Suppressor macrophage (primary cell): Measurements from ENCODE around the gene FEM1A.
"Not testable (repeated sequence)": the region's sequence is repeated elsewhere in the genome, so short reads cannot be mapped to it uniquely, and the experiment has no call there.

ENCODE experiments used
- DNase-seq, 4 experiments: peaks; one replicate each; pipeline ENCODE4 v3.0.0-alpha.2; 2020 to 2022

FEM1A gene

GRCh38 chr19:4815426-4816201 is 24.1 kb downstream of the FEM1A start:
- DNase-seq, result peak; percentile 94 to 97 (median 96)

GRCh38 chr19:4816202-4816949 is 24.8 kb downstream of the FEM1A start:
- DNase-seq, result no peak

GRCh38 chr19:4816950-4817278 is 25.4 kb downstream of the FEM1A start:
- DNase-seq, result no peak

DNA sequence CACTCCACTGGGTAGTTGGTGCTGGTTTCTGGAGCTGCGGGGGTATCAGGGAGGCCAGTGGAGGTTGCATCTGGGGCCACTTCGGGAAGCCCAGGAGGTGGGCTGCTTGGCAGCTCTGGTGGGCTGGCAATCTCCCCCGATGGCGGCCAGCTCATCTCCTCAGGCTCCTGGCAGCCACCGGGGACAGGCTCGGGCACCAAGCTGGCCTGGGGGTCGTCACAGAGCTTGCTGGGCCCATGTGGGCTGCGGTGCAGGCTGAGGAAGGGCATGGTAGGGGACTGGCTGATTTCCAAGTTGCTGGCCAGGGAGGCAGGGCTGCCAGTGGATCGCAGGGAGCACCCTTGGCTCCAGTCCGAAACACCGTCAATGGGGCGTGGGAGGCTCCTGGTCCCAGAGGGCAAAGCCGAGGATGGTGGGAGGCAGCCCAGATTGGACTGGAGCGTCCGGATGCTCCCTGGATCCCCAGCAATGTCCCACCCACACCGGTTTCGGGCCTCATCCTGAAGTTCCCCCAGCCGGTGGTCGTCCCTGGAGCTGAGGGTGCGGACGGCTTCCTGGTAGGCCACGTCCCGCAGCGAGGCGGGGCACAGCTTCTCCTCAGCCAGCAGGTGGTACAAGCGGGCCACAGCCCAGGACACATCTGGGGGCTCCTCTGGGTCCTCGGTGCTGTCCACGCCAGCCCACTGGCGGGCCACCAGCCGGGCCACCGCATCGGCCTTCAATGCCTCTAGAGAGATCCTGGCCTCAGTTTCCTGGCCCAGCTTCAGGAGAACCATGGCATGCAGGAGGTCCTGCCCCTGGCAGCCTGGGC is 26.1 kb downstream of the FEM1A start:
- DNase-seq, result no peak

GRCh38 chr19:4821265-4821664 is 29.7 kb downstream of the FEM1A start:
- DNase-seq, result no peak

DNA sequence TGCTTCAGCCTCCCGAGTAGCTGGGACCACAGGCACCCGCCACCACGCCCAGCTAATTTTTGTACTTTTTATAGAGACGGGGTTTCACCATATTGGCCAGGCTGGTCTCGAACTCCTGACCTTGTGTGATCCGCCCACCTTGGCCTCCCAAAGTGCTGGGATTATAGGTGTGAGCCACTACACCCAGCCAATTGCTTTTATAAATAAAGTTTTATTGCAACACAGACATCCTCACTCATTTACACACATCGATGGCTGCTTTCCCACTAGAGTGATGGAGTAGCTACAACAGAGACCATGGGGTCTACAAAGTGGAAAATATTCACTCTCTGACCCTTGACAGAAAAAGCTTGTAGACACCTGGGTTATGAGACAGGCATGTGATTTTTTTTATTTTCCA is 30.8 kb downstream of the FEM1A start:
- not testable (repeated sequence) for DNase-seq

GRCh38 chr19:4823577-4823976 is 32.0 kb downstream of the FEM1A start:
- DNase-seq, result no peak

GRCh38 chr19:4829001-4829712 is 37.6 kb downstream of the FEM1A start:
- peak; percentile 42 to 66 (median 64) for DNase-seq

GRCh38 chr19:4830332-4830731 is 38.8 kb downstream of the FEM1A start:
- DNase-seq, result no peak

- no peak for DNase-seq
Observed at GRCh38 chr19:4830768-4831265, 39.3 kb downstream of the FEM1A start.

DNA sequence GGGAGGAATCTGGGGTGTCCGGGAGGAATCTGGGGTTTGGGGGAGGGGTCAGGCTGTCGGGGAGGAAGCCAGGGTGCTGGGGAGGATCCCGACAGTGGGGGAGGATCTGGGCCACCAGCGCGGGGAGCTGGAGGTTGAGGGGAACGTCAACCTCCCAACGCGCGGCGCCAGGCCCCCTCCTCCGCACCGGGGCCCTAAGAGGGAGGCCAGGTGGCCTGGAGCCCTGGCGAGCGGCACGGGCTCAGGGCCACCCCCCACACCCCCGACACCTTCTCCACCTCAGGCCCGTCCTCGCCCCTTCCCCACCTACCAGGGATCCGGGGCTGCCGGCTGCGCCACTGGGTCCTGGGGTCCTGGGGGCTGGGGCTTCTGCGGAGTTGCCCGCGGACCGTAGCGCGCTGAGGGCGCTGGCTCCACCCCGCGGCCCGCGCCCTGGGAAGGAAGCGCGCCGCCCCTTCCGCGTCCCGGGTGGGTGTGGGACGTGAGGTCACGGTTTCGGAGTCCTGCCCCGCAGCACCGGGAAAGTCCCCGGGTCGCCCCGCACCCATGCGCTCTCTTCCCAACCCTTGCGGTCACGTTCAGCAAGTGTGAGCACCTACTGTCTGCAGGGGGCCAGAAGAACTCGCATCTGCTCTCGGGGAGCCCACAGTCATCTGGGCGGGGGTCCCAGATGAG is 39.9 kb downstream of the FEM1A start, which contains the start of gene TICAM1:
Gene TICAM1 (minus strand): TSS at position 409 of the 675 bp plus-strand sequence. CDS start 13,335 bp downstream, outside the sequence.
- peak; percentile 87 to 95 (median 92) for DNase-seq

DNA sequence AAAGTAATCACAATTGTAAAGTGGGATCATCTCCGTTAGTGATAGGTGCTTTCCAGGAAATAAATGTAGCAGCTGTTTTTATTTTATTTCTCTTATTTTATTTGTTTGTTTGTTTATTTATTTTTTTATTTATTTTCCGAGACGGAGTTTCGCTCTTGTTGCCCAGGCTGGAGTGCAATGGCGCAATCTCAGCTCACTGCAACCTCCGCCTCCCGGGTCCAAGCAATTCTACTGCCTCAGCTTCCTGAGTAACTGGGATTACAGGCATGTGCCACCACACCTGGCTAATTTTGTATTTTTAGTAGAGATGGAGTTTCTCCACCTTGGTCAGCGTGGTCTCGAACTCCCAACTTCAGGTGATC is 40.4 kb downstream of the FEM1A start:
- not testable (repeated sequence) for DNase-seq

DNA sequence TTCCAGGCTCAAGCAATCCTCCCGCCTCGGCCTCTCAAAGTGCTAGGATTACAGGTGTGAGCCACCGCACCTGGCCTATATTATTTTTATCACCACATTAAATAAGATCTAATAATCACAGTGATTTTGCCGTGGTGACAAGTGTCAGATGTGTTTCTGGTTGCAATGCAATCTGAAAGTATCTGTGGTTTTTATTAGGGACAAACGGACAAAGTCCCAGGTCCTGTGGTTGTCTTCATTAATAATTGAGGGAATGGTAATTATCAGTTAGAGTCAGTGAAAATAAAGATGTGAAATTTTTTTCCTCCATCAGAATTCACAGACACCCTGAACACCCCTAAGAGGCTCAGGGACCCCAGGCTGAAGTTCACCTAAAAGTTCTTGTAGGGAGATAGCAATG is 41.2 kb downstream of the FEM1A start:
- no peak for DNase-seq

DNA sequence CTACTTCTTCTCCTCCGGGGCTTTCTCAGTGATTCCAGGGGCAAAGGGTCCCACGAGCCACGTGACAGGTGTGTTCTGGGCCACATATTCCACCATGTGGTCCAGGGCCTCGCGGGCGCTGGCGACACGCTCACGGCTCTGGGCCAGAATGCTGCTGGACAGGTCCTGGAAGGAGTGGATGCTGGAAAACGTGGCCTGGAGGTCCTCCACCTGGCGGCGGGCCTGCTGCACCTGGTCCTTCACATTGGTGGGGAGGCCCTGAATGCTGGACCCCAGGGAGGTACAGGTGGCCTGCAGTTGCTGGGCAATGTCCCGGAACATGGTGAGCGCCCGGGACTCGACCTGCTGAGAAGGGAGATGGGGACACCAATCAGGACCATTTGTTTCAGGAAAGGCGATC is 47.7 kb downstream of the FEM1A start:
- no peak for DNase-seq

DNA sequence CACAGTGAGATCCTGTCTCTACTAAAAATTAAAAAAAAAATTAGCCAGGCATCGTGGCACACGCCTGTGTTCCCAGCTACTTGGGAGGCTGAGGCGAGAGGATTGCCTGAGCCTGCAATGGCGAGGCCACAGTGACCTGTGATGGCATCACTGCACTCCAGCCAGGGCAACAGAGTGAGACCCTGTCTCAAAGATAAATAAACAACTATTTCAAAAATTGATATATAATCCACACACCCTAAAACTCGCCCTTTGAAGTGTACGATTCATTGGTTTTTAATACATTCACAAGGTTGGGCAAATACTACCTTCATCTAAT is 52.1 kb downstream of the FEM1A start:
- no peak for DNase-seq

DNA sequence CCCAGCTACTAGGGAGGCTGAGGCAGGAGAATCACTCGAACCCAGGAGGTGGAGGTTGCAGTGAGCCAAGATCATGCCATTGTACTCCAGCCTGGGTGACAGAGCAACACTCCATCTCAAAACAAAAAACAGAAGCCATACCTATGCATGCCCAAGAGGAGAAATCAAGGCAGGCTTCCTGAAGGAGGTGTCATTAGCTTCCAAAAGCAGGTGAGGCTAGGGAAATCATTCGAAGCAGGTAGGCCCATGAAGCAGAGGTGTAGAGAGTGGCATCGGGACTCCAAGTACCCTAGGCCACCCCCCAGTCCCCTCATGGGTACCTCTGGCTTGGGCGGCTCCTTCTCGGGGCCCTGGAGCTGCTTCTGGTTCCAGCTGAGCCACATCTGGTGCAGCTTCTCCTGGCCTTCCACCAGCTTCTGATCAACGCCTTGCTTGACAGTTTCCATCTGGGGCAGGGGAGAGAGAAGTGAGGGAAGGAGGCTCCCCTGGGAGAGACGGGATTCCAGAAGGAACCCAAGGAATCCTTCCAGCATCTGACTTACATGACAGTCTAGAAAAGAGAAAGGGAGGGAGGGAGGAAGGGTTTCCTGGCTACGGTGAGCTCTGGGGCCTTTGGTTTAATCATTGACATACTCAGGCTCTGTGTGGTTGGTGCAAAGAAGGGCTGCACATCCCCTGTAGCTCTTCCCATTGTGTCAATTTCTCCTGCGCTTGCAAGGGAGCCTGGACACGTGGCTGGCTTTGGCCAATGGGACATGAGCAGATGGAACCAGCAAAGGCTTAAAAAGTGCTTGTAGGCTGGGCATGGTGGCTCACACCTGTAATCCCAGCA is 53.0 kb downstream of the FEM1A start:
- no peak for DNase-seq

- DNase-seq, result not testable (repeated sequence)
Observed at GRCh38 chr19:4845975-4846374, 54.4 kb downstream of the FEM1A start.

GRCh38 chr19:4847190-4847973 is 55.8 kb downstream of the FEM1A start:
- no peak for DNase-seq

- DNase-seq, result no peak
Observed at GRCh38 chr19:4849019-4849418, 57.5 kb downstream of the FEM1A start.
